GM18498 (cell line): ENCODE measurements around the gene DESI2.
"Not testable (repeated sequence)": the region's sequence is repeated elsewhere in the genome, so short reads cannot be mapped to it uniquely, and the experiment has no call there.

Experiments
- ATAC-seq: cut with Tn5 transposase; IDR thresholded peaks from one replicate; pipeline ENCODE4 v1.9.1; 2021; ENCODE audit warnings: mild to moderate bottlenecking, moderate library complexity; ENCODE audit not compliant: unreplicated experiment

The DESI2 gene

DNA sequence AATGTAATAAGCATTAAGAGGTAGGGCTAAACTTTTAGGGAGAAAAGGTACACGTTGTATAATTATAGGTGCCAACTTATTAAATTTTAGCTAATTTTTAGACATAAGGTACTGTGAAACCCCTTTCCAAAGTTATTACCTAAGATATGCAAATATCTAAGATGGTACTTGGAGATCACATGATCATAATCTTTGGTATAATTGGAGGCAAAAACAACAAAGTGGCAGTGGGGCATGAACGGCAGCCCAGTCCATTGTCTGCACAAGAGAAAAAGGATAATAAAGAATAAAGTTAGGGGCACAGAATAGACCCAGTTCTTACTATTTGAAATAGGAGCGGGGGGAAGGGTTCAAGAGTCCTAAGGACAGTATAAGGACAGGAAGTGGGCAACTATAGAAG, 51.2 kb downstream of the DESI2 start:
- ATAC-seq, result no peak

DNA sequence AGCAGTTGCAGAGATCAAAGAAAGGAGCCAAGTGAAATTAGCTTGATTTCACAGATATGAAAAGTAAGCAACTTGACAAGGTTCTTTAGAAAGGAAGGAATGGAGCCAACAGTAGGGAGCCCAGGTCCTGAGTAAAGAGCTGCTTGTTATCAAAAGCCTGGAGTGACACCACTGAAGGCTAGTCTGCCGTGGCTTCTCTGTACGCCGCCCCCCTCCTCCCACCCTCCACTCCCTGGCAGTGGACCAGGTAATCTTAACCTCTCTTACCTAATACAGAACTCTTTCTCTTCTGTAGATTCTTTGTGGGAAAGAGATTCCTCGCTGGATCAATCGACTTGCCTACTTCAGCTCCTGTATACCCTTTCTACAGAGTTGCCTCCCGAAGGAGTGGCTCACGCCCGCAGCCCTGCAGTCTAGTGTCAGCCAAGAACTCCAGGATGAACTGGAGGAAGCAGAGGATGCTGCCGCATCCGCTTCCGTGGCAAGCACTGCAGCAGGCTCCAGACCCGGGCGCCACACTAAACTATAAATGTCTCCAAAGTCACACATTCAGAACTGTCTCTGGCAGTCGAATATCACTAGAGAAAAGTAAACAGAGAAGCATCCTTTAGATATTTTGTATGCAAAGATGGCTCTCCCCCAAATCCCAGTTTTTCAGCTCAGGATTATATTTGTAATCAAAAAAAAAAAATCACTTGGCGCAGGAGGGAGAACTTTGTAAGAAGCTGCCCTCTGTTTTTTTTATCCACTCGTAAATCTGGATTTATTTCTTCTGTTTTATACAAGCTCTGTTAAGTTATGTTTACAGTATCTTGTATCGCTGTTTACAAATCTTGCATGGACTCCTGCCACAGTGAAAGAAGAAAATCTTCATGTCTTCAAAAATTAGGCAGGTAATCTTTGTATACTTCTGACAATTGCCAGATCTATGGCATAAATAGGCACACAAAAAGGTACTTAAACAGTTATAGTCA, 52.6 kb downstream of the DESI2 start:
- ATAC-seq, result no peak

DNA sequence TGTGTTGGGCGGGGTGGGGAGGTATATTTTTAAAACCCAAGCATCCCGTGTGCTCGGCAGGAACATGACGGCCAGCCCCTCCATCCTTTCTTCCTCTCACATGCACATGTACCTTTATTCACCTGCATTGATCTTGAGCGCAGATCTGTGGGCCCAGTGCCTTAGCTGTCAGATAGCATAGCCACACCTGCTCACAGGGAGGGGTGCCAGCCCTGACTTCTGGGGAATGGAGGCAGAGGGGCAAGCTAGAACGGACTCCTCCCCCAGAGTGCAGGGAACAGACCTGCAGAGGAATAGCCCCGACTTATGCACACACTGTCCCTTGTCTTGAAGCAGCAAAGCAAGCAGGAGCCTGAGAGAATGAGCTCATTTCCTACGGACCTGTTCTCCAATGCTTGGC, 56.1 kb downstream of the DESI2 start:
- ATAC-seq, result no peak

DNA sequence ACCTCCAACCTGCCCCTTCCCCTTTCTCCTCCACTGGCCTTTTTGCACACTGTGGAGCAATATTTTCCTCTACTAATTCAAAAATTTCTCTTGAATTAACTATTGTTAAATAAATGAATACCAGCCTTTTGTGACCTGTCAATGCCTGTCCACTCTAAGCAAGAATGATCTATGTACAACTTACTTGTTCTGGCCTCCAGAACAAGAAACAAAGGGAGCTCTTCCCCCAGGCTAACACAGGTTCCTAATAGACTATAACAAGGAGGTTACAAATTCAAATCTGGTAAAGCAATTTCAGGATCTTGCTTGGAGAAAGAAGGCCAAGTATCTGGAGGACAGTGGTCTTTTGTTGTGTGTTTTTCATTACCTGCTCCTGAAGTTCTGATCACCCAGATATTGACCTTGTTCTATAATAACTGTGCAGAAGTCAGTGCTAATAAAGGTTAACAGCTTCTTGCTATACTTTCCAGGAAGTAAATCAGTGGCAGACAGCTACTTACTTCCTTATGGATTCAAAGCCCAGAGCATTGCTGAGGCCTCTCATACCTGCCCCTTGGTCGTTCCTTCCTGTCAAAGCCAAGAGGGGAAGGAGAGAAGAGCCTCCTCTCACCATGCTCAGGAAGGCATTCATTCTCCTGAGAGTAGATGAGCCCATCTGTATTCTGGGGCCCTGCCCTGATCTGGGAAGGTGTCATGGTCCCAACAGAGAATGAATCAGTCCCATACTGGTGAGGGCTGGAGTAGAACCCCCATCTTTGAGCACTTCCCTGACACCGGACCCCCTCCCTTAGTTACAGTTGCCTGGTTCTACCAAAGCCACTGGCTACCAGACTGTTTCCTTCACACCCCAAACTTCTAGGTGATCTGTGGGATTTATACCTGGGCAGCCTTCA, 56.8 kb downstream of the DESI2 start:
- no peak for ATAC-seq

DNA sequence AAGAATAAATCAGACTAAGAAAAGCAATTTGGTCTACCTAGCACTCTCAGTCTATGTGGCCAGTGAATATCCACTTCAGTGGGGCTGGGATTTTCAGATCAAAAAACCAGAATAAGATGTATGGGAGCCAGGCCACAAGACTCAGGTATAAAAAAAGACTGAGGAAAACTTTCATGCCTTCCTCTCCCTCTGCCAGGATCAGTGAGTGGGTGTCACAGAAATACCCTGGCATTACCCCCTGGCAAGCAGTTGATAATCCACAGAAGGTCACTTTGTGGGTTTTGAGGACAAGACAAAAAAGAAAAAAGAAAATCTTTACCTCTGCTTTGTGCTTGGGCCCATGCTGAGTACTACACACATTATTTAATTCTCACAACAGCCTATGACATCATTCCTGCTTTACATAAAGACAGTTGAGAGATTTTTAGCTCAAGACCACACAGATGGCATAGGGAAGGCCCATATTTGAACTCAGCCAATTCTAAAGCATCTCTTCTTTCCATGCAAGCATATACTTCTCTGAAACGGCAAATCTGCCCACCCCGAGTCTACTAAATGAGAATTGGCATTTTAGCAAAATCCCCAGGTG, 57.6 kb downstream of the DESI2 start:
- ATAC-seq, result no peak

DNA sequence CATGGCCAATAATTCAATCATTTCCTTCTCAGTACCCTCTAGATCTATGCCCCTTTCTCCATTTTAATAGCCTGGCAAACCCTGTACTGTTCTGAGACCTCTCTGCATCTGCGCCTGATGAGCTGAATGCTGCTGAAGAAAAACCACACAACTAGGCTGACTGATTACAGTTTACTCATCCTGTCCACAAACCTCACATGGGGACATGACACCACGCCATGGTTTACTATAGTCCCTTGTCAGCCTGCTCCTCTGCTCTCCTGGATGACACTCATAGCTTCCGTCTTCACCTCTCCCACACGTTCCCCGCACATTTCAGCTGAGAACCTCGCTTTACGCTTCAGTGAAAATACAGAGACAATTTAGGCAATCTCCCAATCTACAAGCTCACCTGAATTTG, 59.7 kb downstream of the DESI2 start:
- ATAC-seq, result no peak

DNA sequence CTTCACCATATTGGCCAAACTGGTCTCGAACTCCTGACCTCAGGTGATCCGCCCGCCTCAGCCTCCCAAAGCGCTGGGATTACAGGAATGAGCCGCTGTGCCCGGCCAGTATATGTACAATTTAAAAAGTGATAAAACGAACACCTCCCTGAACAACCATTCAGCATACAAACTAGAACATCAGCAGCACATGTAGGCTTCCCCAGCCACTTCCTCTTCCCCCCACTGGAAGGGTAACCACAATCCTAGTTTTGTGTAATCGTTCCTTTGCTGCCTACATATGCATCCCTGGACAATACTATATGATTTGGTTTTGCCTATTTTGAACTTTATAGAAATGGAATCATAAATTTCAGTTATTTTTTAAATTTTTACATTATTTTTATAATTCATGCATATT, 60.4 kb downstream of the DESI2 start:
- ATAC-seq, result no peak

DNA sequence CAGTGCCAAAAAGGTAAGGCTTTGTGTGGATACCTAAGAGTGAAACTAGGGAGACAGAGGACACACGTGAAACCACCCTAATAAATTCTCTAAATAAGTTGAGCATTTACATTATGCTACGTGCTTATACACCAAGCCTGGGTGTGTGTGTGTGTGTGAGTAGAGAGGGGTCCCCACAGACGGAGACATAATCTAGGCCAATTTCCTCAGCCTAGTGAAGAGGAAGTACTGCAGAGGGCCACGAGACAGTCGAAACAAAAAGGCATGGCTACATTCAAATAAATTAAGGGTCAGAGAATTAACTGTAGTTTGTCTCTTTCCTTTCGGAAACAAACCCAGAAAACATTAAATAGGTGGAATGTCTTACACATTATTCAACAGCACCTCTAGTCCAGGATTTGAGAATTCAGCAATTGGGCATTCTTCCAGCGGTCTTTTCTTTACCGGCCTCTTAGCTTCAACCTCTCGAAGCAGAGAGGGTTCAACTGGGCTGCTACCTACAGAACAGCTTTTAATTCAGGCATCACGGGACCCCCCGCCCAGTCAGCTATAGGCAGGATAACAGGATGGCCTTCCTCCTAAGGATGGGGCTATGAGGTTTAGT, 75.0 kb downstream of the DESI2 start:
- no peak for ATAC-seq

DNA sequence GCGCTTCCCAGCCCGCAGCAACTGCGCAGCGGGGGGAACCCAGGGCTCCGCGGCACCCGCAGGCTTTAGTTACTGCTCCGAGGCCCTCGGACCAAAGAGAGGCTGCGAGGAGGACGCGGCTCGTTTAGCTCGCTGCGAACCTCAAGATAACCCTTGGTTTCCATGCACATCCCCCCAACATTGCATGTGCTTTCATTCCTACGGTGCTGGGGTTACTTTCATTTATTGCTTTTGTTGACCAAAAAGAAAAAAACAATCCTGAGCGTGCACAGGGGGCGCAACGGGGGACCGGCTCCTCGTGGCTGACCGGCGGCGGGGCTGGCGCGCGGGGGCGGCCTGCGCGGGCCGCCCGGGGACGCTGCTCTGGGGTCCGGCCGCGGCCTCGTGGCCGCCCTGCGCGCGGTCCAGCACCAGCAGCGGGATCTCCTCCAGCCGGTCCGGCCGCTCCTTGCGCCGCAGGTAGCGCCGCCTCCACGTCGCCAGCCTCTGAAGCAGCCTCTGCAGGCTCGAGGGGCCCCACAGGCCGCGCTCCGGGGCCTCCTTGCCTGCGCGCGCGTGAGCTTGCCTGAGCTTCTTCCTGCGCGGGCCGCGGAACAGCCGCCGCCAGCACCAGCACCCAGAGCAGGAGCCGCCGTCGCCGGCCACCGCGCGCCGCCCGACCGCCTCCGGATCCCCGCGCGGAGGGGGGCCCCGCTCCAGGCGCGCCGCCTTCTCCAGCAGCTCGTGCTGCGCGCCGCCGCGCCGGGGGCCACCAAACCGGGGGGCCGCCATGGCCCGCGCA, 77.4 kb downstream of the DESI2 start:
- ATAC-seq, result peak; percentile 35

DNA sequence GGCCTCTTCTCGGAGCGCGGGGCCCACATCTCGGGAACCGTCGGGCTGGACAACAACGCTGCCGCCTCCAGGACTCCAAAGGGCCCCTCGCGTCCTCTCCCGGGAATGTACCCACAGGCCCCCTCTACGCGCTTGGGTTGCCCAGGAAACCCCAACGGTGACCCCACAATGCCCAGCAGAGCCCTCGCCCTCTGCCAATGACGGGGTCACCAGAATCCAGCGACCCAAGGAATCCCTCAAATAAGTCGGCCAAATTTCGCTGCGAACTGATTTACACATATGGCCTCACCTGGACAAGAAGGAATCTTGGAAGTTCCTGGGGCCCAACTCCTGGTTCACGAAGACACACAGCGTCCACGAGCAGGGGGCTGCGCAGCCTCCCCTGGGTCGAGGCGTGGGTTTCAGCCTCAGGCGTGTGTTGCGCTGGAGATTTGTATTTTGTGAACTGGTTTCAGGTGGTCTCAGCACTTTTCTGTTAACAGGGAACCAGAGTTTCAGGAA, 78.1 kb downstream of the DESI2 start:
- ATAC-seq, result no peak

DNA sequence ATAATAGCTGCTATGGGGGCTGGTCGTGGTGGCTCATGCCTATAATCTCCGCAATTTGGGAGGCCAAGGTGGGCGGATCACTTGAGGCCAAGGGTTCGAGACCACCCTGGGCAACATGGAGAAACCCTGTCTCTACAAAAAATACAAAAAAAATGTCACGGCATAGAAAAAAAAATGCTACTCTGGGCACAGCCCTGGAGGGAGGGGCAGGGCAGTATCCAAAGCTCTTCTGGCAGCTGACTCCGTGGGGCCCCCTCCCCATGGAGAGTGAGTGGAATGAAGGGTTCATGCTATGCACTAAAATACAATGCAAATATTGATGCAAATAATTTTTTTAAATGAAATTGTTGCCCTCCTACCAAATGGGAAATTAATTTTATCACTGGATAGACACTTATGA, 78.7 kb downstream of the DESI2 start:
- ATAC-seq, result no peak

DNA sequence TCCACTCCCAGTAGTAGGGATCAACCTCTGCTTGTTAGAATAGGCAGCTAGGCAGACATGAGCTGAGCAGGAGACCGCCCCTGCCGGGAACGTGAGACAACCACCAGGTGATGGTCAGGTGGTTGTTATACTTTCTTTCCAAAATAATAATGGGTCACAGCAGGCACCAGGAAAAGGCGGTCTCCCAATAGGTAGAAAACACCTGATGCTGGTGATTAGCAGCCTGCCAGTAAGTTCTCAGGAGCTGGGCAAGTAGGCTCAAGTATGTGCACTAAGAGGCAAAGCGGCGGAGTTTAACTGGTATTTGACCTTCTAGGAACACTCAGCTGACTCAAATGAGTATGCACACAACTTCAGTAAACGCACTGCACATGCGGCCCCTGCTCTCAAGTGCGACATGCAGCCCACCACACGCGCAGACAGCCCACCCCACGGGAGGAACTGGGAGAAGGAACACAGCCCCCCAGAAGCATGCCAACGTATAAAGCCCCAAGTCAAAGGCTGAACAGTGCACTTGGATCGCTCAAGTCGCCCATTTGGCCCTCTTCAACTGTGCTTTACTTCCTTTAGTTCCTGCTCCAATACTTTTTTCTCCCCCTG, 80.0 kb downstream of the DESI2 start:
- ATAC-seq, result no peak

DNA sequence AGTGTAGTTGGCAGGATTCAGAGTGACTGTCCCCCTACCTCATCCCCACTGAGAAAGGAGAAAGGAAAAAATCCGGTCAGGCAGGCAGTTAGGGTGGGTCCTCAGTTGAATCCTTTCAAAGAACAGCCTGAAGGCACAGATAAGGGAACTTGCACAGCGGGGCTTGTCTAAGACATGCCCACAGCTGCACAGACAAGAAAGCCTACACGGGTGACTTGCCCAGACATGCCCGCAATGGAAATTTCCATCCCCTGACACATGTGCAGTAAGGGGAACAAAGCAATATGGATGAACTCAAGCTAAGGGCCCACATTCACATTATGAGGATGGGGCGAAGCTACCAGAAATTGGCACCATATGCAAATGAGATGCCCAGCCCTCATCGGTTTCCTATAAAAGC, 82.5 kb downstream of the DESI2 start:
- no peak for ATAC-seq

DNA sequence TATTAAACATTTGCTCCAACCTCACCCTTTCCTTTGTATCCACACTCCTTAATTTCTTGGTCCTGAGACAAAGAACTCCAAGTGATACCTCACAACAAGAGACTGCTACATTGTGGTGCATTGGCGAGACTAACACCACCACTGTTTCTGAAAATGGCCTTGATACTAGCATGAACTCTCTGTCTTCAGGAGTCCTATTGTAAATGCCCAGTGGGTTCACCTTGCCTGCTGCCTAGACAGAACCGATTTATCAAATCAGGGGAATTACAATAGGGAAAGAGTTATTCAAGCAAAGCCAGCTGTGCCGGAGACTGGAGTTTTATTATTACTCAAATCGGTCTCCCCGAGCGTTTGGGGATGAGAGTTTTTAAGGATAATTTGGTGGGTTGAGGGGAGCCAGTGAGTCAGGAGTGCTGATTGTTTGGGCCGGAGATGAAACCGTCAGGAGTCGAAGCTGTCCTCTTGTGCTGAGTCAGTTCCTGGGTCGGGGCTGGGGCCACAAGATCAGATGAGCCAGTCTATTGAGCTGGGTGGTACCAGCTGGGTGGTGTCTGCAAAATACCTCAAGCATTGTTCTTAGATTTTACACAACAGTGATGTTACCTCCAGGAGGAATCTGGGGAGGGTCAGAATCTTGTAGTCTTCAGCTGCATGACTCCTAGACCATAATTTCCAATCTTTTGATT, 83.1 kb downstream of the DESI2 start:
- ATAC-seq, result no peak

DNA sequence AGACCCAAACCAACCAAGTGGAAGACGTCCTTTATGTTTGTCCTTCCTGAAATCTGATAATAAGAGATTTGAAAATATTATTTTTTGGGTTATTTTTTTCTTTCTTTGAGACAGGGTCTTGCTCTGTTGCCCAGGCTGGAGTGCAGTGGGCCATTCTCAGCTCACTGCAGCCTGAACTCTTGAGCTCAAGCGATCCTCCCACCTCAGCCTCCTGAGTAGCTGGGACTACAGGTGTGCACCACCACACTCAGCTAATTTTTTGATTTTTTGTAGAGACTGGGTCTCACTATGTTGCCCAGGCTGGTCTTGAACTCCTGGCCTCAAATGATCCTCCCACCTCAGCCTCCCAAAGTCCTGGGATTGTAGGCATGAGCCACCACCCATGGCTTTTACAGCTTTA, 86.2 kb downstream of the DESI2 start:
- ATAC-seq, result not testable (repeated sequence)

DNA sequence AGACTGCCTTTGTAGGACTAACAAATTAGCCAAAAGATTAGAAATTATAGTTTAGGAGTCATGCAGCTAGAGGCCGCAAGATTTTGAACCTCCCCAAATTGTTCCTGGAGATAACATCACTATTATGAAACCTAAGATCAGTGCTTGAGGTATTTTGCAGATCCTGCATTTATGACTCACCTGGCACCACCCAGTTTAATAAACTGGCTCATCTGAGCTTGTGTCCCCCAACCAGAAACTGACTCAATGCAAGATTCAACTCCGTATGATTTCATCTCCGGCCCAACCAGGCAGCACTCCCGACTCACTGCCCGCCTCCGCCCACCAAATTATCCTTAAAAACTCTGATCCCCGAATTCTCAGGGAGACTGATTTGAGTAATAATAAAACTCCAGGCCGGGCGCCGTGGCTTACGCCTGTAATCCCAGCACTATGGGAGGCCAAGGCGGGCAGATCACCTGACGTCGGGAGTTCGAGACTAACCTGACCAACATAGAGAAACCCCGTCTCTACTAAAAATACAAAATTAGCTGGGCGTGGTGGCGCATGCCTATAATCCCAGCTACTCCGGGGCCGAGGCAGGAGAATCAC, 87.2 kb downstream of the DESI2 start:
- not testable (repeated sequence) for ATAC-seq

DNA sequence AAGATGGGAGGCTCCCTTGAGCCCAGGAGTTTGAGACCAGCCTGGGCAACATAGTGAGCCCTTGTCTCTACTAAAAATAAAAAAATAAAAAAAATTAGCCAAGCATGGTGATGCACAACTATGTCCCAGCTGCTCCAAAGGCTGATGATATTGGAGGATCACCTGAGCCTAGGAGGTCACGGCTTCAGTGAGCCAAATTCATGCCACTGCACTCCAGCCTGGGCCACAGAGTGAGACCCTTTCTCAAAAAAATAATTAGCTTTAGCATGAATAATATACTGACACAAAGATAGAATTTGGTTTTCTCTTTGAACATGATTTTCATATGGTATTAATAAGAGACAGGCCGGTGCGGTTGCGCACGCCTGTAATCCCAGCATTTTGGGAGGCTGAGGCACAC, 88.8 kb downstream of the DESI2 start:
- ATAC-seq, result no peak

DNA sequence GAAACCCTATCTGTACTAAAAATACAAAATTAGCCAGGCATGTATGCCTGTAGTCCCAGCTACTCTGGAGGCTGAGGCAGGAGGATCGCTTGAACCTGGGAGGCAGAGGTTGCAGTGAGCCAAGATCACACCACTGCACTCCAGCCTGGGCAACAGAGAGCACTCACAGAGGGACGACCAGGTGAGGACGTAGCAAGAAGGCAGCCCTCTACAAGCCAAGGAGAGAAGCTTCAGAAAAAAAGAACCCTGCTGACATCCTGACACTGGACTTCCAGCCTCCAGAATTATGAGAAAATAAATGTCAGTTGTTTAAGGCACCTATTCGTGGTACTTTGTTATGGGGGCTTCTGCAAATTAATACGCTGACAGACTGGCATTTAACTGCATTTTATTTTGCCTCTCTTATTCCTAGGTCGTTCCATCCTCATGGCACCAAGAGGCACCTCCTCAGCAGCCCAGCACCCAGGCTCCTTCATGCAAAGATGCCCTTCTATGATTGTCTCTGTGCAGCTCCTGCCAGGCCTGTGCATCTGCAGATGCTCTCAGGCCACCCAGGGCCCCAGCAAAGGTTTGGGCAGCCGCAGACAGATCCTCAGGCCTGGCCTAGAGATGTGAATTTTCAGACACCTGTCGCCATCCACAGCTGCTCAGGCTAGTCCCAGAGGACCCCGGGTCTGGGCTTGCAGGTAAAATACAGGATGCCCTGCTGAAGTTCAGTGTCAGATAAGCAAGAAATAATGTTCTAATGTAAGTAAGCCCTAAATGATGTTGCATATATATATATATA, 96.5 kb downstream of the DESI2 start:
- ATAC-seq, result no peak
